Testis (tissue), 3 donors: ENCODE results near the gene AMPD3. TPM values are rescaled to one million over a fixed set of nuclear protein-coding genes. Genes with fewer than 3 reads are reported as not detected.

ENCODE experiments used
- DNase-seq: peaks from one replicate; pipeline ENCODE4 v3.0.0-alpha.2; 2019
- H3K27ac ChIP-seq, 2 donors: fragments of 200-600 bp; sonication (generic); one replicate each; pipeline ENCODE4 v1.5.1; 2019
- H3K27me3 ChIP-seq: fragments of 200-600 bp; sonication (generic); one replicate; pipeline ENCODE4 v1.5.1; 2019
- H3K36me3 ChIP-seq: fragments of 200-600 bp; sonication (generic); one replicate; pipeline ENCODE4 v1.5.1; 2017; ENCODE audit warnings: low read depth; ENCODE audit errors: missing control alignments
- H3K4me1 ChIP-seq: fragments of 200-600 bp; sonication (generic); one replicate; pipeline ENCODE4 v1.5.1; 2019
- H3K4me3 ChIP-seq, 2 donors: fragments of 200-600 bp; sonication (generic); one replicate each; pipeline ENCODE4 v1.5.1; 2017 to 2019
- H3K9me3 ChIP-seq: fragments of 200-600 bp; sonication (generic); one replicate; pipeline ENCODE4 v1.5.1; 2017
- CTCF ChIP-seq, 3 experiments: fragments of 450-650 bp in 2 of 3; fragments of 200-600 bp in 1 of 3; sonication (generic) in 1 of 3; IDR thresholded peaks; one replicate each; pipeline ENCODE4 v1.5.1; 2016 to 2019; ENCODE audit warnings: antibody characterized with exemption in 3 of 3, mild to moderate bottlenecking in 2 of 3, moderate library complexity in 1 of 3
- POLR2A ChIP-seq: fragments of 450-650 bp; IDR thresholded peaks from one replicate; pipeline ENCODE4 v1.6.1; 2017; ENCODE audit warnings: antibody characterized with exemption, mild to moderate bottlenecking, moderate library complexity
- WGBS, 2 donors: methylation state at CpG; one replicate each; pipeline ENCODE4 v1.1.5; 2018; 5-methylcytosine and 5-hydroxymethylcytosine counted together
- intact Hi-C: fragments of 100-400 bp; cut with DNase I; formaldehyde crosslinking; loops from one replicate; pipeline ENCODE4 v1.15.1; 2023; ENCODE audit warnings: low total_unique reads
- polyA plus RNA-seq: library from polyadenylated mRNA; stranded (reverse); fragments of 350-450 nt; fragmentation: Illumina TruSeq; extraction: RNeasy Lipid Tissue Mini Kit (QIAGEN cat#74804); gene quantifications from one replicate; pipeline ENCODE4 v1.2.3, GENCODE V29; 2014; ENCODE audit warnings: low read depth, low replicate concordance; ENCODE audit not compliant: insufficient read depth
- total RNA-seq, 2 donors: library from RNA; depleted of rRNA; stranded (reverse); fragments of >200 nt; gene quantifications; one replicate each; pipeline ENCODE4 v1.2.3, GENCODE V29; 2016

AMPD3 gene
- total and polyA plus RNA-seq, 3 donors from 2014 or later, result 5.5 to 13.4 (median 10.9) TPM

GRCh38 chr11:10414181-10414580 lies 40.9 kb upstream of the AMPD3 start:
- intact Hi-C loops, result no loop called here
- Histone ChIP-seq H3K9me3 (no peaks in the 10 kb centered on the region), H3K27ac (peak overlapping the region in 1 of 2 donors; percentile 58), H3K27me3 (no peaks in the 10 kb centered on the region), H3K4me1 (no peaks in the 10 kb centered on the region), H3K4me3 (no peak overlapping the region), H3K36me3 (no peaks in the 10 kb centered on the region)
- TF ChIP-seq POLR2A (no peak), CTCF (IDR thresholded peaks at IDR 0.05) (no peak)
- 43 to 47% methylated on average over 7 to 8 of the region's 8 CpGs for WGBS, 2 donors
- DNase-seq, result no peak

- Histone ChIP-seq H3K27me3 (no peaks in the 10 kb centered on the region), H3K4me1 (no peaks in the 10 kb centered on the region), H3K27ac (peak overlapping the region in 1 of 2 donors; percentile 58), H3K4me3 (no peak overlapping the region), H3K36me3 (no peaks in the 10 kb centered on the region), H3K9me3 (no peaks in the 10 kb centered on the region)
- TF ChIP-seq CTCF (IDR thresholded peaks at IDR 0.05), result no peak
- no peak for TF ChIP-seq POLR2A
- WGBS, 2 donors, result 68 to 71% methylated on average over 10 of the region's 10 CpGs
- DNase-seq, result peak; percentile 35
- intact Hi-C loops, result no loop called here
Measured at GRCh38 chr11:10414659-10415058, 40.4 kb upstream of the AMPD3 start.

- H3K4me1 ChIP-seq, result no peaks in the 10 kb centered on the region
- no peak for DNase-seq
- no peaks in the 10 kb centered on the region for H3K36me3 ChIP-seq
- H3K4me3 ChIP-seq, result no peak overlapping the region
- no peaks in the 10 kb centered on the region for H3K9me3 ChIP-seq
- no peak overlapping the region for H3K27ac ChIP-seq
- no peaks in the 10 kb centered on the region for H3K27me3 ChIP-seq
- TF ChIP-seq POLR2A (no peak), CTCF (IDR thresholded peaks at IDR 0.05) (no peak)
- intact Hi-C loops, result no loop called here
- WGBS, 2 donors, result 79 to 81% methylated on average over 7 of the region's 7 CpGs
Measured at GRCh38 chr11:10415817-10416392, 39.2 kb upstream of the AMPD3 start.

GRCh38 chr11:10418259-10418949 lies 36.7 kb upstream of the AMPD3 start:
- H3K27ac ChIP-seq, result no peak overlapping the region
- H3K4me3 ChIP-seq, result no peak overlapping the region
- 51 to 52% methylated on average over 6 of the region's 6 CpGs for WGBS, 2 donors
- H3K36me3 ChIP-seq, result no peaks in the 10 kb centered on the region
- TF ChIP-seq CTCF (IDR thresholded peaks at IDR 0.05), result no peak
- no peak for TF ChIP-seq POLR2A
- H3K4me1 ChIP-seq, result no peaks in the 10 kb centered on the region
- no peaks in the 10 kb centered on the region for H3K9me3 ChIP-seq
- no peak for DNase-seq
- H3K27me3 ChIP-seq, result no peaks in the 10 kb centered on the region
- intact Hi-C loops, result no loop called here

- WGBS, 2 donors, result 60 to 64% methylated on average over 3 of the region's 3 CpGs
- intact Hi-C loops, result no loop called here
- Histone ChIP-seq H3K27ac (no peak overlapping the region), H3K4me1 (no peaks in the 10 kb centered on the region), H3K4me3 (no peak overlapping the region), H3K27me3 (no peaks in the 10 kb centered on the region), H3K9me3 (no peaks in the 10 kb centered on the region), H3K36me3 (no peaks in the 10 kb centered on the region)
- no peak for TF ChIP-seq POLR2A
- no peak for TF ChIP-seq CTCF (IDR thresholded peaks at IDR 0.05)
- DNase-seq, result no peak
Measured at GRCh38 chr11:10418950-10419310, 36.1 kb upstream of the AMPD3 start.
